Ammon's horn (tissue), 1 donor: ENCODE results near the gene FBXO17.

Experiments
- DNase-seq: peaks from one replicate; pipeline ENCODE4 v3.0.0-alpha.2; 2016; ENCODE audit warnings: low spot score

The FBXO17 gene

GRCh38 chr19:38915329-38916321, 59.9 kb downstream of the FBXO17 start:
- no peak for DNase-seq

GRCh38 chr19:38913958-38914357, 61.6 kb downstream of the FBXO17 start:
- no peak for DNase-seq

- DNase-seq, result no peak
Measured at GRCh38 chr19:38912600-38913514, 62.7 kb downstream of the FBXO17 start.

- DNase-seq, result no peak
Measured at GRCh38 chr19:38911388-38912001, 64.0 kb downstream of the FBXO17 start.

DNA sequence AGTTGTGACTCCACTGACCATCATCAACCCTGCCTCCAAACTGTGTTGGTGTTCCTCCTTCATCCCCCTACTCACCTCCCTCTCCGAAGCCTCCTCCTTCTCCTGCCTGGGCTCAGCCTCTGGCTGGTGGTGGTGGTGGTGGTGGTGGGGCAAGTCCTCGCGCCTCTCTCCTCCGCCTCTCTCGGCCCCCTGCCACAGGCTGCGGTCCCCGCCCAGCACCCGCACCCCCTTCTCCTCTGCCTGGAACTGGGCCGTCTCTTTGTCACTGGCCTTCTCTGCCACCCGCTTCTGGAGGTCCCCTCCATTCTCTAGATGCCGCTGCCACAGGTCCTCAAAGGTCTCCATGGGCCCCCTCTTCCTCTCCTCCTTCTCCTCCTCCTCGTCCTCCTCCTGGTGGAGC, 65.1 kb downstream of the FBXO17 start:
- no peak for DNase-seq

- no peak for DNase-seq
Measured at GRCh38 chr19:38908911-38909310, 66.6 kb downstream of the FBXO17 start.

DNA sequence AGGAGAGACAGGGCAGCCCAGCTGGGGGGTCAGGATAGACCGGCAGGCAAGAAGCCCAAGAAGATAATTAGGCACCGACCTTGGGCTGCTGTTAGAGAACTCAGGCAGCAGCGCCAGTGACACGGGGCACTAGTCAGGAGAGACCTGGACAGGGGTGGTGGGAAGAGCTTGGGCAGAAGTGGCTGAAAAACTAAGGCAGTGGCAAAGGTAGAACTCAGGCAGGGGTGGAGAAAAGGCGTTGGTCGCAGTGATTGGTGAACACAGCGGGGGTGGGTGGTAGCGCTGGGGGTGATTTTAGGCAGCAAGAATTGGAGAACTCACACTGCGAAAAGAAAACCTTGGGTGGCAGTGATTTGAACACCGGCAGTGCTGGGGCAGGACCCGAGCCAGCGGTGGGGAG, 67.9 kb downstream of the FBXO17 start:
- no peak for DNase-seq

- no peak for DNase-seq
Measured at GRCh38 chr19:38907227-38907626, 68.3 kb downstream of the FBXO17 start.

GRCh38 chr19:38905620-38906019, 69.9 kb downstream of the FBXO17 start:
- DNase-seq, result no peak

- DNase-seq, result no peak
Measured at GRCh38 chr19:38904581-38905539, 70.7 kb downstream of the FBXO17 start.

DNA sequence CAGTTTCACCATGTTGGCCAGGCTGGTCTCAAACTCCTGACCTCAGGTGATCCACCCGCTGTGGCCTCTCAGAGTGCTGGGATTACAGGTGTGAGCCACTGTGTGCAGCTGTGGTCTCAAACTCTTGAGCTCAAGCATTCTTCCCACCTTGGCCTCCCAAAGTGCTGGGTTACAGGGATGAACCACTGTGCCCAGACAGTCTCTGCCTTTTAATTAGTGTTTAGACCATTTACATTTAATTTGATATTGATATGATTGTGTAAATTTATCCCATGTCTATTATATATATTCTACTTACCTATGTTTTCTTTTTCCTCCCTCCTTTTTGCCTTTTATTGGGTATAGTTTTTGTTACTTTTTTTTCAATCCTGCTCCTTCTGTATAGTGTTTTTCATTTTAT, 73.9 kb downstream of the FBXO17 start:
- DNase-seq, result no peak

DNA sequence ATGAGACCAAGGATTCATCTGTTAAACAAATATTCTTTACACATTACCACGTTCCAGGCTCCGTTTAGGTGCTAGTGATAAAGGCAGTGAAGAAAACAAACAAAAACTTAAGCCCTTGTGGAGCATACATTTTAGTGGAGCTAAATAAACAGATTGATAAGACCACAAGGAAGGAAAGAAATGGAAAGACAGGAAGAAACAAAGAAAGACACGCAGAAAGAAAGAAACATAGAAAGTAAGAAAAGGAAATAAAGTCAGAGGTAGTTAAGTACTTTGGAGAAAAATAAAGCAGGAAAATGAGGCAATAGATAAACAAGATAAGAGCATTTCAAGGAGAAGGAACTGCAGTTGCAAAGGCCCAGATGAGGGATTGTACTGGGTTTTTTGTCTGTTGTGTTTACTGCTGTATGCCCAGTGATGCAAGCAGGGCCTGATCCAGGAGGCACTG, 74.8 kb downstream of the FBXO17 start:
- no peak for DNase-seq

DNA sequence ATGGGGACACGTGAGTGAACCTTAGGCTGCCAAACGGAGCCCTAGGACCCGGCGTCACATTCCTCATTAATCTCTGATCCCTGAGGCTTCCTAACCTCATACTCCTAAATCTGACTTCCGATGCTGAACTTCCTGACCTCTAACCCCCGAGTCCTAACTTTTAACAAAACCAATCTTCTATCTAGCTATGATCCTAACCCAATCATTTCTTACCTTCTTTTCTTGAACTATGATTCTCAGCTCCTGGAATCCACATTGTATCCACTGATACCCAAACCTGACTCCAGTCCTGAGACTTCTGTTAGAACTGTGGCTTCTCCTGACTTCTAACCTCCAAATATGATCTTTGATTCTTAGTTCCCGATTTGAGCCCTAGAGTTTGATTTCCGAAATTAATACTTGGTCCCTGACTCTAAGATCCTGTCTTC, 75.3 kb downstream of the FBXO17 start:
- DNase-seq, result no peak

GRCh38 chr19:38899447-38900201, 75.9 kb downstream of the FBXO17 start, which contains the start of the genes NFKBIB and SIRT2:
NFKBIB (plus strand) TSS chr19:38899969; CDS start chr19:38900033, 64 bp downstream.
SIRT2 (minus strand) TSS chr19:38899618; CDS start chr19:38899521, 97 bp downstream.
- DNase-seq, result peak; percentile 100

- peak; percentile 47 for DNase-seq
Measured at GRCh38 chr19:38898788-38899446, 76.6 kb downstream of the FBXO17 start.

DNA sequence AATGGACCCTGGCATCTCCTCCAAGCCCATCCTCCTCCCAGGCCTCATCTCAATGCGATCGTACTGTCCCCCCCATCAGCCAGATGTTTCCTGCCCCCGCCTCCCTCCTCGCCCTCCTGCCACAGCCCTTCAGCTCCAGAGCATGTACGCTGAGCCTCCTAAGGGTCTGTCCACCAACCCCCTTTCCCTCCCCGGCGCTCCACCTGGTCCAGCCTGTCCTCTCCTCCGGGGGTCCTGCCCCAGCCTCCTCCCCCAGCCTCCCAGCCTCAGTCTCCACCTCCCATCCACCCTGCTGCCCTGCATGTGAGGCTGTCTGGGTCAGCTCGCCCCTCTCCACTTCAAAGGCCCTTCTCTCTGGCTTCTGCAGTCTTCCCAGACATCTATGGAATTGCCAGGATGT, 80.6 kb downstream of the FBXO17 start:
- DNase-seq, result no peak

- no peak for DNase-seq
Measured at GRCh38 chr19:38893341-38893771, 82.2 kb downstream of the FBXO17 start.

DNA sequence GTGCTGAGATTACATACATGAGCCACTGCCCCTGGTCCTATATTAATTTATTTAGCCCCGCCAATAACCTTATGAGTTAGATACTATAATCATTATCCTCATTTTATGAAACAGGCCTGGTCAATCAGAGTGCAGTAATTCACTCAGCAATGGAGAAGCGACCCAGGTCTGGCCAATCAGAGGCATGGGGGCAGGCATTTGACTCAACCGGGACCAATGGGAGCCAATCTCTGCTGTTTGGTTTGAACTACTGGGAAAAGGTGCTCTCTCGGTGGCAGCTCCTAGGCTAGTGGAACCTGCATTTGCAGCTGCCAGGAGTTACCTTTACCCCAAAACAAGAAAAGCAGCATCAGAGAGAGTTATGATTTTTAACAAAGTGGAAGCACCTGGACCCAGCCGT, 82.7 kb downstream of the FBXO17 start:
- DNase-seq, result no peak

DNA sequence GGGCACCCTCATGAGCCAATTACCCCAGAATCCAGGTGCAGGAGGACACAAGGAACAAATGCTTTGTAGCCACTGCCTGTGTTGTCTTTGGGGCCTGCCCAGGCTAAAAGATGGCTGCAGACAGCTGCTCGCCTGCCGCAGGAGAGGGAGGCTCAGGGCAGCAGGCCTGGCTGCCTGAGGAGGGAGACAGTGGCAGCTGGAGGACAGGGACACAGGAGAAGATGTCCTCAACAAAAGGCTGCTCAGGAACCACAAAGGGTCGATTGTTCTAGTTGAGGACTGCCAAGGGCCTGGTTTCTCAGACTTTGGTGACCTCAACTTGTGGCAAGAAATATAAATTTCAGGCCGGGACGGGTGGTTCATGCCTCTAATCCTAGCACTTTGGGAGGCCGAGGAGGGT, 83.8 kb downstream of the FBXO17 start:
- DNase-seq, result peak; percentile 83
